Iris pigment epithelial cell (primary cell): ENCODE results near the gene HCN4.
A peak's percentile ranks its signal among the peaks of the same experiment; 100 is the strongest.
"Not testable (repeated sequence)": the region's sequence is repeated elsewhere in the genome, so short reads cannot be mapped to it uniquely, and the experiment has no call there.

ENCODE experiments used
- DNase-seq: peaks from one replicate; pipeline ENCODE4 v3.0.0-alpha.2; 2011; ENCODE audit warnings: low read depth

HCN4 gene

GRCh38 chr15:73324496-73325170 is 44.1 kb downstream of the HCN4 start:
- no peak for DNase-seq

GRCh38 chr15:73323956-73324355 is 44.8 kb downstream of the HCN4 start:
- DNase-seq = no peak

- DNase-seq = no peak
Measured at GRCh38 chr15:73323374-73323955, 45.3 kb downstream of the HCN4 start.

- no peak for DNase-seq
Measured at GRCh38 chr15:73322665-73323373, 45.9 kb downstream of the HCN4 start.

- no peak for DNase-seq
Measured at GRCh38 chr15:73321496-73322450, 47.0 kb downstream of the HCN4 start.

- no peak for DNase-seq
Measured at GRCh38 chr15:73320619-73321180, 48.1 kb downstream of the HCN4 start.

GRCh38 chr15:73319460-73320245 is 49.1 kb downstream of the HCN4 start:
- DNase-seq = no peak

GRCh38 chr15:73318463-73319351 is 50.1 kb downstream of the HCN4 start:
- DNase-seq = no peak

GRCh38 chr15:73317651-73318462 is 50.9 kb downstream of the HCN4 start:
- no peak for DNase-seq

- peak; percentile 7 for DNase-seq
Measured at GRCh38 chr15:73313861-73314260, 54.9 kb downstream of the HCN4 start.

- DNase-seq = no peak
Measured at GRCh38 chr15:73308305-73308704, 60.5 kb downstream of the HCN4 start.

GRCh38 chr15:73305331-73306211 is 63.2 kb downstream of the HCN4 start:
- peak; percentile 83 for DNase-seq

- no peak for DNase-seq
Measured at GRCh38 chr15:73303636-73304035, 65.1 kb downstream of the HCN4 start.

- DNase-seq = not testable (repeated sequence)
Measured at GRCh38 chr15:73300286-73300685, 68.5 kb downstream of the HCN4 start.

GRCh38 chr15:73298522-73299245 is 70.1 kb downstream of the HCN4 start:
- no peak for DNase-seq

- DNase-seq = no peak
Measured at GRCh38 chr15:73296609-73297353, 72.0 kb downstream of the HCN4 start.
